IMR-90 (cell line): Measurements from ENCODE around the gene C21orf91. TPM values are rescaled to one million over a fixed set of nuclear protein-coding genes. Genes with fewer than 3 reads are reported as not detected.

ENCODE experiments used
- ATAC-seq: fragments of 200-7000 bp; cut with Tn5 transposase; 2 replicates; pipeline ENCODE4 v1.9.1; 2020; ENCODE audit warnings: low read depth, mild to moderate bottlenecking, moderate library complexity
- BruUV-seq: library from RNA; stranded (reverse); fragments of 400-500 nt; replicated peaks from 2 replicates; lab custom pipeline; 2021; lab: Mats Ljungman, UMichigan
- CTCF ChIA-PET: fragments of 300-600 bp; formaldehyde crosslinking; extraction: SDS; loops from one replicate; lab custom pipeline; 2021; ENCODE audit warnings: antibody characterized with exemption; lab: Yijun Ruan, JAX
- POLR2A ChIA-PET: fragments of 300-600 bp; sonication (Branson Sonifier 250); formaldehyde crosslinking; loops from one replicate; lab custom pipeline; 2022; ENCODE audit warnings: antibody characterized with exemption; ENCODE audit not compliant: unreplicated experiment; lab: Charles Lee
- DNase-seq: peaks from one replicate; pipeline ENCODE4 v3.0.0; 2013
- H2AFZ ChIP-seq: replicated peaks from 2 replicates; pipeline ENCODE3; 2013; ENCODE audit warnings: low read length, mild to moderate bottlenecking; ENCODE audit not compliant: poor library complexity
- H2AK5ac ChIP-seq: 2 replicates; pipeline ENCODE4 v1.6.1; 2013; ENCODE audit warnings: low read depth, low read length, inconsistent platforms
- H2AK9ac ChIP-seq: replicated peaks from 2 replicates; pipeline ENCODE3; 2013; ENCODE audit warnings: mild to moderate bottlenecking, low read depth, low read length, moderate library complexity; ENCODE audit not compliant: poor library complexity
- H2BK120ac ChIP-seq: 2 replicates; pipeline ENCODE4 v1.6.1; 2013; ENCODE audit warnings: low read depth, low read length, inconsistent platforms
- H2BK15ac ChIP-seq: 3 replicates; pipeline ENCODE4 v1.6.1; 2013; ENCODE audit warnings: low read depth, low read length, inconsistent platforms
- H2BK20ac ChIP-seq: 2 replicates; pipeline ENCODE4 v1.6.1; 2013; ENCODE audit warnings: low read depth, mild to moderate bottlenecking, inconsistent platforms, low read length, moderate library complexity
- H2BK5ac ChIP-seq: 2 replicates; pipeline ENCODE4 v1.6.1; 2013; ENCODE audit warnings: mild to moderate bottlenecking, low read depth, low read length, inconsistent platforms; ENCODE audit not compliant: poor library complexity, severe bottlenecking
- H3K14ac ChIP-seq: replicated peaks from 2 replicates; pipeline ENCODE4 v1.6.1; 2013; ENCODE audit warnings: low read depth, low read length, inconsistent platforms
- H3K18ac ChIP-seq: 2 replicates; pipeline ENCODE4 v1.6.1; 2013; ENCODE audit warnings: low read depth, low read length, control low read depth
- H3K23ac ChIP-seq: 2 replicates; pipeline ENCODE4 v1.6.1; 2013; ENCODE audit warnings: low read depth, low read length, inconsistent platforms
- H3K27ac ChIP-seq: 2 replicates; pipeline ENCODE4 v1.5.1; 2013; ENCODE audit warnings: mild to moderate bottlenecking, control low read depth, low read length; ENCODE audit not compliant: insufficient read depth
- H3K27me3 ChIP-seq: 2 replicates; pipeline ENCODE4 v1.6.1; 2013; ENCODE audit warnings: low read length; ENCODE audit not compliant: control insufficient read depth, insufficient read depth
- H3K36me3 ChIP-seq: 2 replicates; pipeline ENCODE4 v1.6.1; 2013; ENCODE audit warnings: low read length, mixed read lengths; ENCODE audit not compliant: control insufficient read depth, insufficient read depth
- H3K4ac ChIP-seq: 2 replicates; pipeline ENCODE4 v1.6.1; 2013; ENCODE audit warnings: low read depth, low read length, inconsistent platforms
- H3K4me1 ChIP-seq: 2 replicates; pipeline ENCODE4 v1.6.1; 2013; ENCODE audit warnings: low read length, mixed read lengths; ENCODE audit not compliant: control insufficient read depth, insufficient read depth
- H3K4me2 ChIP-seq: 2 replicates; pipeline ENCODE4 v1.6.1; 2013; ENCODE audit warnings: low read depth, mild to moderate bottlenecking, control low read depth, low read length, moderate library complexity
- H3K4me3 ChIP-seq: 2 replicates; pipeline ENCODE4 v1.5.1; 2013; ENCODE audit warnings: low read depth, mild to moderate bottlenecking, control low read depth, low read length, moderate library complexity; ENCODE audit not compliant: insufficient read depth
- H3K56ac ChIP-seq: 2 replicates; pipeline ENCODE4 v1.6.1; 2013; ENCODE audit warnings: low read length, inconsistent platforms; ENCODE audit not compliant: insufficient read depth; ENCODE audit errors: extremely low read depth
- H3K79me1 ChIP-seq, 2 experiments: 2 replicates each; pipeline ENCODE4 v1.6.1; 2013; ENCODE audit warnings: low read length in 2 of 2, inconsistent platforms in 1 of 2, low read depth in 1 of 2
- H3K9ac ChIP-seq: 2 replicates; pipeline ENCODE4 v1.6.1; 2013; ENCODE audit warnings: low read depth, low read length, control low read depth
- H3K9me1 ChIP-seq: 2 replicates; pipeline ENCODE4 v1.6.1; 2013; ENCODE audit warnings: low read length, inconsistent platforms; ENCODE audit not compliant: insufficient read depth
- H3K9me3 ChIP-seq: 2 replicates; pipeline ENCODE4 v1.6.1; 2013; ENCODE audit warnings: low read length; ENCODE audit not compliant: control insufficient read depth, insufficient read depth
- H4K20me1 ChIP-seq: 2 replicates; pipeline ENCODE4 v1.6.1; 2013; ENCODE audit warnings: low read length, inconsistent platforms; ENCODE audit not compliant: insufficient read depth
- H4K5ac ChIP-seq: 2 replicates; pipeline ENCODE4 v1.6.1; 2013; ENCODE audit warnings: mild to moderate bottlenecking, low read depth, low read length, control low read depth
- H4K8ac ChIP-seq, 2 experiments: 2 replicates each; pipeline ENCODE4 v1.6.1; 2013; ENCODE audit warnings: low read depth in 2 of 2, low read length in 2 of 2, control low read depth in 1 of 2, inconsistent platforms in 1 of 2
- H4K91ac ChIP-seq: 2 replicates; pipeline ENCODE4 v1.6.1; 2013; ENCODE audit warnings: low read depth, low read length, inconsistent platforms; ENCODE audit not compliant: insufficient read depth
- CHD1 ChIP-seq: IDR thresholded peaks from 2 replicates; pipeline ENCODE4 v1.6.1; 2012; ENCODE audit warnings: low read depth, low read length, improper control_type of control experiment
- MAZ ChIP-seq: IDR thresholded peaks from 2 replicates; pipeline ENCODE4 v1.6.1; 2012; ENCODE audit warnings: low read depth, mild to moderate bottlenecking, low read length, improper control_type of control experiment, moderate library complexity, borderline replicate concordance
- MXI1 ChIP-seq: IDR thresholded peaks from 2 replicates; pipeline ENCODE4 v1.6.1; 2012; ENCODE audit warnings: low read depth, mild to moderate bottlenecking, low read length, moderate library complexity, borderline replicate concordance
- NFE2L2 ChIP-seq: fragments of 150-350 bp; IDR thresholded peaks from 2 replicates; pipeline ENCODE4 v1.6.1; 2016; ENCODE audit warnings: low read depth, mild to moderate bottlenecking, low read length
- RCOR1 ChIP-seq: IDR thresholded peaks from 2 replicates; pipeline ENCODE4 v1.6.1; 2012; ENCODE audit warnings: mild to moderate bottlenecking, low read length, improper control_type of control experiment; ENCODE audit not compliant: insufficient replicate concordance
- WGBS, 2 experiments: methylation state at CpG; one replicate each; pipeline versions ENCODE4 v1.1.5 to v1.1.7; 2013; ENCODE audit warnings: missing lambda C conversion rate in 2 of 2; ENCODE audit not compliant: insufficient read length in 1 of 2; ENCODE audit errors: extremely low coverage in 2 of 2; 5-methylcytosine and 5-hydroxymethylcytosine counted together
- dilution Hi-C: fragments of 300-500 bp; cut with HindIII; formaldehyde crosslinking; loops from one replicate; pipeline ENCODE4 v1.14.3; 2018; ENCODE audit warnings: low sequenced_read_pairs; ENCODE audit not compliant: unreplicated experiment
- in situ Hi-C: fragments of 300-500 bp; cut with MboI; formaldehyde crosslinking; loops from 3 replicates; pipeline ENCODE4 v1.14.3; 2019; ENCODE audit warnings: low sequenced_read_pairs, inconsistent platforms, mixed read lengths
- intact Hi-C: fragments of 100-400 bp; cut with micrococcal nuclease; formaldehyde crosslinking; loops from 2 replicates; pipeline ENCODE4 v1.10.0; 2022
- polyA plus RNA-seq, 3 experiments: library from polyadenylated mRNA; depleted of rRNA; stranded (reverse); fragments of >200 nt; gene quantifications; 2 replicates each; pipeline ENCODE4 v1.2.3, GENCODE V29; 2012; ENCODE audit warnings: low replicate concordance in 1 of 3
- total RNA-seq: library from RNA; depleted of rRNA; stranded (reverse); fragments of >200 nt; gene quantifications from 2 replicates; pipeline ENCODE4 v1.2.3, GENCODE V29; 2012
- TF ChIP-seq, protein P1 (sequence below): conservative IDR thresholded peaks from 2 replicates; pipeline ENCODE4 v1.5.1; 2012; ENCODE audit warnings: mild to moderate bottlenecking, low read depth, low read length, improper control_type of control experiment
- TF ChIP-seq, protein P2 (sequence below): fragments of 150-350 bp; IDR thresholded peaks from 2 replicates; pipeline ENCODE4 v1.6.1; 2017; ENCODE audit warnings: mild to moderate bottlenecking, antibody characterized with exemption, low read length, low read depth
- TF ChIP-seq, protein P3 (sequence below): fragments of 150-350 bp; IDR thresholded peaks from 2 replicates; pipeline ENCODE4 v1.6.1; 2016; ENCODE audit warnings: low read depth, mild to moderate bottlenecking, low read length, moderate library complexity, borderline replicate concordance

Gene C21orf91
- total and polyA plus RNA-seq, 2 of the 4 experiments (the other 2 are of a cell fraction), result 3.7 to 9.3 TPM

DNA sequence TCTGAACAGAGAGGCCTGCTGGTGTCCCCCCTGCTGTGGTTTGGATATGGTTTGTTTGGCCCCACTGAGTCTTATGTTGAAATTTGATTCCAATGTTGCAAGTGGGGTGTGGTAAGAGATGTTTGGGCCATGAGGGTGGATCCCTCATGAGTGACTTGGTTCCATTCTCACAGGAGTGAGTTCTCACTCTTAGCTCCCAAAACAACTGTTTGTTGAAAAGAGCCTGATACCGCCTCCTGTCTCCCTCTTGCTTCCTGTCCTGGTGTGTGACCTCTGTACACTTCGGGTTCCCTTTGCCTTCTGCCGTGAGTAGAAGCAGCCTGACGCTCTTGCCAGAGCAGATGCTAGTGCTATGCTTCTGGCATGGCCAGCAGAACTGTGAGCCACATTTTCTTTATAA, 60.5 kb downstream of the C21orf91 start:
- CTCF ChIA-PET, result interaction anchor here (0.5 to 0.7 kb wide), 2 partner anchors 28 to 32 kb away, joined by 3 read pairs; no protein-coding TSS in a partner anchor
- 76% methylated on average over 2 of the region's 4 CpGs; no CpG with 5 or more reads in 1 of the 2 experiments for WGBS, 2 experiments
- Histone ChIP-seq H3K14ac (no peak overlapping the region), H4K5ac (no peak overlapping the region), H2BK20ac (no peak overlapping the region), H2AK5ac (no peak overlapping the region), H3K4me2 (no peak overlapping the region), H3K9me3 (no peaks in the 10 kb centered on the region), H3K9me1 (no peaks in the 10 kb centered on the region), H4K8ac (no peak overlapping the region), H3K23ac (no peak overlapping the region), H3K4me1 (no peaks in the 10 kb centered on the region), H3K27ac (no peak overlapping the region), H3K79me1 (no peaks in the 10 kb centered on the region), H2BK15ac (no peak overlapping the region), H3K27me3 (no peaks in the 10 kb centered on the region), H2AFZ (no peak overlapping the region), H3K36me3 (no peaks in the 10 kb centered on the region), H3K9ac (no peak overlapping the region), H2AK9ac (no peak overlapping the region), H3K18ac (no peak overlapping the region), H2BK120ac (no peak overlapping the region), H2BK5ac (no peak overlapping the region), H4K20me1 (no peaks in the 10 kb centered on the region), H3K56ac (no peak overlapping the region), H3K4me3 (no peak overlapping the region), H3K4ac (no peak overlapping the region), H4K91ac (no peak overlapping the region)
- intact Hi-C loops, result no loop called here
- no peak for ATAC-seq
- POLR2A ChIA-PET, result no interaction called here
- dilution Hi-C loops, result no loop called here
- no peak for DNase-seq
- in situ Hi-C loops, result no loop called here
- no TSS peak for BruUV-seq
- TF ChIP-seq, protein P1, sequence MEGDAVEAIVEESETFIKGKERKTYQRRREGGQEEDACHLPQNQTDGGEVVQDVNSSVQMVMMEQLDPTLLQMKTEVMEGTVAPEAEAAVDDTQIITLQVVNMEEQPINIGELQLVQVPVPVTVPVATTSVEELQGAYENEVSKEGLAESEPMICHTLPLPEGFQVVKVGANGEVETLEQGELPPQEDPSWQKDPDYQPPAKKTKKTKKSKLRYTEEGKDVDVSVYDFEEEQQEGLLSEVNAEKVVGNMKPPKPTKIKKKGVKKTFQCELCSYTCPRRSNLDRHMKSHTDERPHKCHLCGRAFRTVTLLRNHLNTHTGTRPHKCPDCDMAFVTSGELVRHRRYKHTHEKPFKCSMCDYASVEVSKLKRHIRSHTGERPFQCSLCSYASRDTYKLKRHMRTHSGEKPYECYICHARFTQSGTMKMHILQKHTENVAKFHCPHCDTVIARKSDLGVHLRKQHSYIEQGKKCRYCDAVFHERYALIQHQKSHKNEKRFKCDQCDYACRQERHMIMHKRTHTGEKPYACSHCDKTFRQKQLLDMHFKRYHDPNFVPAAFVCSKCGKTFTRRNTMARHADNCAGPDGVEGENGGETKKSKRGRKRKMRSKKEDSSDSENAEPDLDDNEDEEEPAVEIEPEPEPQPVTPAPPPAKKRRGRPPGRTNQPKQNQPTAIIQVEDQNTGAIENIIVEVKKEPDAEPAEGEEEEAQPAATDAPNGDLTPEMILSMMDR, result no peak
- TF ChIP-seq MXI1, result no peak
- no peak for TF ChIP-seq CHD1
- TF ChIP-seq, protein P2, sequence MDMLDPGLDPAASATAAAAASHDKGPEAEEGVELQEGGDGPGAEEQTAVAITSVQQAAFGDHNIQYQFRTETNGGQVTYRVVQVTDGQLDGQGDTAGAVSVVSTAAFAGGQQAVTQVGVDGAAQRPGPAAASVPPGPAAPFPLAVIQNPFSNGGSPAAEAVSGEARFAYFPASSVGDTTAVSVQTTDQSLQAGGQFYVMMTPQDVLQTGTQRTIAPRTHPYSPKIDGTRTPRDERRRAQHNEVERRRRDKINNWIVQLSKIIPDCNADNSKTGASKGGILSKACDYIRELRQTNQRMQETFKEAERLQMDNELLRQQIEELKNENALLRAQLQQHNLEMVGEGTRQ, result no peak
- TF ChIP-seq MAZ, result no peak
- TF ChIP-seq RCOR1, result no peak
- TF ChIP-seq, protein P3, sequence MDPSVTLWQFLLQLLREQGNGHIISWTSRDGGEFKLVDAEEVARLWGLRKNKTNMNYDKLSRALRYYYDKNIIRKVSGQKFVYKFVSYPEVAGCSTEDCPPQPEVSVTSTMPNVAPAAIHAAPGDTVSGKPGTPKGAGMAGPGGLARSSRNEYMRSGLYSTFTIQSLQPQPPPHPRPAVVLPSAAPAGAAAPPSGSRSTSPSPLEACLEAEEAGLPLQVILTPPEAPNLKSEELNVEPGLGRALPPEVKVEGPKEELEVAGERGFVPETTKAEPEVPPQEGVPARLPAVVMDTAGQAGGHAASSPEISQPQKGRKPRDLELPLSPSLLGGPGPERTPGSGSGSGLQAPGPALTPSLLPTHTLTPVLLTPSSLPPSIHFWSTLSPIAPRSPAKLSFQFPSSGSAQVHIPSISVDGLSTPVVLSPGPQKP, result no peak
- no peak for TF ChIP-seq NFE2L2
